ENCODE measurements around the gene INTS12.

Gene INTS12

GRCh38 chr4:105686571-105686970 lies 21.9 kb downstream of the INTS12 start:
- no peak for DNase-seq (ENCODE audit: low read depth in 3 of 3)

- DNase-seq (ENCODE audit: low read depth in 3 of 3), result no peak
These were observed 25.5 kb downstream of the INTS12 start for GRCh38 chr4:105683038-105683437.

- DNase-seq (ENCODE audit: low read depth in 3 of 3), result no peak
These were observed 29.3 kb downstream of the INTS12 start for GRCh38 chr4:105679186-105679585.

- no peak for DNase-seq (ENCODE audit: low read depth in 3 of 3)
These were observed 30.8 kb downstream of the INTS12 start for GRCh38 chr4:105677709-105678108.

GRCh38 chr4:105674011-105674410 lies 34.5 kb downstream of the INTS12 start:
- DNase-seq (ENCODE audit: low read depth in 3 of 3), result no peak

GRCh38 chr4:105671301-105671700 lies 37.2 kb downstream of the INTS12 start:
- DNase-seq (ENCODE audit: low read depth in 3 of 3), result no peak

- no peak for DNase-seq (ENCODE audit: low read depth in 3 of 3)
These were observed 37.8 kb downstream of the INTS12 start for GRCh38 chr4:105670684-105671083.

- no peak for DNase-seq (ENCODE audit: low read depth in 3 of 3)
These were observed 41.8 kb downstream of the INTS12 start for GRCh38 chr4:105666693-105667092.

GRCh38 chr4:105662935-105663675 lies 45.4 kb downstream of the INTS12 start:
- DNase-seq (ENCODE audit: low read depth in 3 of 3), result no peak

- DNase-seq (ENCODE audit: low read depth in 3 of 3), result no peak
These were observed 47.5 kb downstream of the INTS12 start for GRCh38 chr4:105661028-105661427.

- DNase-seq (ENCODE audit: low read depth in 3 of 3), result no peak
These were observed 49.3 kb downstream of the INTS12 start for GRCh38 chr4:105659190-105659589.

- DNase-seq (ENCODE audit: low read depth in 3 of 3), result no peak
These were observed 51.2 kb downstream of the INTS12 start for GRCh38 chr4:105657117-105657765.

- no peak for DNase-seq (ENCODE audit: low read depth in 3 of 3)
These were observed 56.1 kb downstream of the INTS12 start for GRCh38 chr4:105652286-105652888.

GRCh38 chr4:105651884-105652283 lies 56.6 kb downstream of the INTS12 start:
- no peak for DNase-seq (ENCODE audit: low read depth in 3 of 3)

- no peak for DNase-seq (ENCODE audit: low read depth in 3 of 3)
These were observed 58.3 kb downstream of the INTS12 start for GRCh38 chr4:105650190-105650589.

- no peak for DNase-seq (ENCODE audit: low read depth in 3 of 3)
These were observed 63.0 kb downstream of the INTS12 start for GRCh38 chr4:105645440-105645839.

GRCh38 chr4:105644257-105644656 lies 64.2 kb downstream of the INTS12 start:
- DNase-seq (ENCODE audit: low read depth in 3 of 3), result no peak

- DNase-seq (ENCODE audit: low read depth in 3 of 3), result no peak
These were observed 66.6 kb downstream of the INTS12 start for GRCh38 chr4:105641845-105642244.

GRCh38 chr4:105637408-105638176 lies 70.9 kb downstream of the INTS12 start:
- no peak for DNase-seq (ENCODE audit: low read depth in 3 of 3)

- DNase-seq (ENCODE audit: low read depth in 3 of 3), result no peak
These were observed 73.9 kb downstream of the INTS12 start for GRCh38 chr4:105634402-105635080.

GRCh38 chr4:105633241-105633640 lies 75.2 kb downstream of the INTS12 start:
- no peak for DNase-seq (ENCODE audit: low read depth in 3 of 3)

All from stimulated activated CD4-positive, alpha-beta T cell treated with anti-CD3 and anti-CD28 coated beads, TNF-alpha, amount 100 ng/mL, for 4 hours (primary cell).